Kidney tubule cell (primary cell): ENCODE data around the gene KIF5B.

Source experiments
- DNase-seq: peaks from one replicate; pipeline ENCODE4 v3.0.0-alpha.2; 2018; ENCODE audit warnings: low spot score

The KIF5B gene

GRCh38 chr10:31961277-31962074 lies 94.7 kb downstream of the KIF5B start:
- DNase-seq = peak; percentile 61

DNA sequence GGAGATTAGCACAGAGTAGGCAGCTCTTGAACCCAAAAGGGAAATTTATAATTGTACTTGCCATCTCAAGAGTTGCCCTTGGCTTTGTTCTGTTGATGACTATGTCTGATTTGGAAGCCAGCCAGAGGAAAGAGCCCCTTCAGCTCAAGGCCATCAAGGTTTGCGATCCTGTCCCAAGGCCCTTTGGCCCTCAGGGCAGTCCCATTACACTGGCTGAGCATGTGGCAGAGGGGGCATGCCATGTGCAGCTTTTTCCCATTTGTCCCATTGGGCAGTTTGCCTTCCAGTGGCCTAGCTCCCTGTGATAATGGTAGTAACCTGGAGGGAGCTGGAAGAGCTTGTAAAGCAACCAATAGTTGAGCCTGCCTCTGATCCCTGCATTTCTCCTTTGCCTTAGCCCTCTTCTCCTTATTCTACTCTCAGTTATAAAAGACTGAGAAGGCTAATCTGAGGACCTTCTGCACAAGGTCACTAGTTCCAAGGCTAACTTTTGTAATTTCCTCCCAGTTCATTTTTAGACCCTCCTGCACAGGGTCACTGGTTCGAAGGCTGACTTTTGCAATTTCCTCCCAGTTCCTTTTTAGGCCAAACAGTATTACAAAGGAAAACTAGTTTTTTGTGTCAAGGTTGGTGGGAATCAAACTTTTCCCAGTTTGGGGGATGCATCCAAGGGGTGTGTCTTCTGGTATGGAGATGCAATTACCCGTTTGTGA lies 96.6 kb downstream of the KIF5B start:
- DNase-seq = no peak
